Activated CD4-positive, CD25-positive, alpha-beta regulatory T cell treated with anti-CD3 and anti-CD28 coated beads, Interleukin-2, amount 50 U/mL, for 72 hours (primary cell): ENCODE measurements around the gene EFCAB5.
"Not testable (repeated sequence)": the region's sequence is repeated elsewhere in the genome, so short reads cannot be mapped to it uniquely, and the experiment has no call there.

Experiments
- DNase-seq: peaks from one replicate; pipeline ENCODE4 v3.0.0; 2021

EFCAB5 gene

GRCh38 chr17:29941334-29941733 lies at the start of gene EFCAB5:
Gene EFCAB5, plus strand, starts transcription at chr17:29941634. Its CDS starts 163 bp downstream, at chr17:29941797.
- no peak for DNase-seq

DNA sequence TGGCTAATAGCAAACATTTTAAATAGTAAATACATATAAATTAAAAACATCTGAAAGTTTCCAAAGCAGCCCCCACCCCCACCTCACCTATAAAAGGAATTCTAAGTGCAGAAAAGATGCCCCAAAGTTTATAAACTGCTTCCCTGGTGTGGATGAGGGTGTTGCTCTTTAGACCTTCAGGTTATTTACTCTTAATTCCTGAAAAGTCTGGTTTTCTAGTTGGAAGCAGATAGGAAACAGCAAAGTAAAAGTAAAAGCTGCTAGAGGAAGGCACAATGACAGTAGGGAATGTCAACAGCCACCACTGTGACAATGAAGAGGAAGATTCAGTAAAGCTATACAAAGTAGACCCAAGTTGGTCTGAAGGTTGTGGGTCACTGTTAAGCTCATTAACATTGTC lies 49.2 kb upstream of the EFCAB5 start:
- DNase-seq = no peak

DNA sequence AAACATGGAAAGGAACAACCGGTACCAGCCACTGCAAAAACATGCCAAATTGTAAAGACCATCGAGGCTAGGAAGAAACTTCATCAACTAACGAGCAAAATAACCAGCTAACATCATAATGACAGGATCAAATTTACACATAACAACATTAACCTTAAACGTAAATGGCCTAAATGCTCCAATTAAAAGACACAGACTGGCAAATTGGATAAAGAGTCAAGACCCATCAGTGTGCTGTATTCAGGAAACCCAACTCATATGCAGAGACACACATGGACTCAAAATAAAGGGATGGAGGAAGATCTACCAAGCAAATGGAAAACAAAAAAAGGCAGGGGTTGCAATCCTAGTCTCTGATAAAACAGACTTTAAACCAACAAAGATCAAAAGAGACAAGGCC lies 44.3 kb upstream of the EFCAB5 start:
- not testable (repeated sequence) for DNase-seq

DNA sequence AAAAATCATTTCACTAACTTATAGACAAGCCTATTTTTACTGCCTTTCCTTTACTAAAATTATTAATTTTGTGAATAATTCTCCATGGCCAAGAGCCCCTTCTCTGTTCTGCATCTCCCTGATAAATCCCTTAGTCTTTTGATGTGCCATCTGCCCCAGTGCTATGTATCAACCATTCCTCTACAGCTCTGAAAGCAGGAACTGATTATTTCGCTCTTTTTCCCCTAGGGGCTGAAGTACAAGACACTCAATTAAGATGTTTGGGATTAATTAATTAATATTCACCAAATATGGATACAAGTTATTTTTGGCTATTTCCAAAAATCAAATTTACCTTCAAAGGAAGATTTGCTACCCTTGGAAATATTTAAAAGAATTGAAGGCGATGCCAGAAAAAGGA lies 38.0 kb upstream of the EFCAB5 start:
- no peak for DNase-seq

GRCh38 chr17:29905086-29905878 lies 36.2 kb upstream of the EFCAB5 start:
- no peak for DNase-seq

DNA sequence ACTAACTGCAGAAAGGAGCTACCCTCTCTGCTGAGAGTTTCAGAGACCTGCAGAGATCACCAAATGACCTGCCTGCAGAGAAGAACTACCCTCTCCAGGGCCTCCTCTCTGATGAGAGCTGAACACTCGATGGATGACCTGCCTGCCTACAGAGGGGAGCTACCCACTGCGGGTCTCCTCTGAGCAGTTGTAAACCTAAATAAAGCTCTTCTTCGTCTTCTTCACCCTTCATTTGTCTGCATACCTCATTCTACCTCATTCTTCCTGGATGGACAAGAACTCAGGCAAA lies 35.6 kb upstream of the EFCAB5 start:
- no peak for DNase-seq

GRCh38 chr17:29906969-29907368 lies 34.5 kb upstream of the EFCAB5 start:
- DNase-seq = no peak

GRCh38 chr17:29909236-29910003 lies 32.0 kb upstream of the EFCAB5 start:
- no peak for DNase-seq

DNA sequence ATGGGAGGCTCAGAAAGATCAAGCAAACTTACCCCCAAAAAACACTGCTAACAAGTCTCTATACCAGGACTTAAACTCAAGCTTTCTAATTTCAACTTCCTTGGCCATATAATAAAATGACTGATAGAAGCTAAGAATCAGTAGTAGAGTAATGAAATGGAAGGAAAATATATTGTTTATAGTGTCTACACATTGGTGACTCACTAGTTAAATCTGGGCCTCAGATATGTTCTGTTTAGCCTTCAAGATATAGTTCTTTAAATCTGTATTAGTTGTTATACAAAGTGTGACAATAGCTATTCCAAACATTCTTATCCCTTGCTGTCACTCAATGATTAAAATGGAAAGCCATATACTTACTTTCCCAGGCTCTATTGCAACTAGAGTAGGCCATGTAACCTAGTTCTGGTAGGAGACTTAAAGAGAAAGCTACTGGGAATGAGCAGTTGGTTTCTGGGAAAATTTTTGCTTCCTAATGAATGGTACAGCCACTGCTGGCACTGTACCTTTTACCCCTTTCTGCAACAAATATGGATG lies 29.7 kb upstream of the EFCAB5 start:
- no peak for DNase-seq

DNA sequence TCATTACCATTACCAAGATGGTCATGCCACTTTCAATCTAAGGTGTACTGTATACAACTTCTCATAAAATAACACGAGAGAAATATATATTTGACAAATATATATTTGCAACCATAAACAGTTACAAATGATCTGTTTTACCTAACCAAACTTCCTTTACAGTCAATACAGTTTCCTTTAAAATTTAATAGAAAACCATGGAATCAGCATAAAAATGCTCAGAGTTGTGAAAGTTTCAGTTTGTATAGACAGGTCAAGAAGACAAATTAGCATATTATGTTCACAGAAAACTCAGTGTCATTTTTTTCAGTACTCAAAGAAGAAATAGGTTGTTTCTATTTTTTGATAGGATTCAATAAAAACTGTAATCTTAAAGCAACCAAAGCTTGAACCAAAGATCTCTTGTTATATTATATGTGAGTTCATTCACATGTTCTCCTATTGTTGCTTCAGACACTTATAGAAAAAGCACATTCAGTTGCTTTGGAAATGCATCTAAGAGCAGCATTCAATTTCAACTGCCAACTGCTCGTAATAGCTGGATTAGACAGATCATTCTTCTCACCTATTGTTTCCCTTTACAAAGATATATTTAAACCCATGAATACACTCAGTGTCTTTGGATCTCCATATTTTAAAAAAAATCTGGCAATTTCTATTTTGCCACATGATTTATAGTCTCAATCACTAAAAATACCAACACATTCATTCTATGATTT lies 26.5 kb upstream of the EFCAB5 start:
- no peak for DNase-seq

- DNase-seq = no peak
These were observed 23.4 kb upstream of the EFCAB5 start for GRCh38 chr17:29918016-29918415.

GRCh38 chr17:29918922-29919856 lies 22.2 kb upstream of the EFCAB5 start:
- DNase-seq = no peak

DNA sequence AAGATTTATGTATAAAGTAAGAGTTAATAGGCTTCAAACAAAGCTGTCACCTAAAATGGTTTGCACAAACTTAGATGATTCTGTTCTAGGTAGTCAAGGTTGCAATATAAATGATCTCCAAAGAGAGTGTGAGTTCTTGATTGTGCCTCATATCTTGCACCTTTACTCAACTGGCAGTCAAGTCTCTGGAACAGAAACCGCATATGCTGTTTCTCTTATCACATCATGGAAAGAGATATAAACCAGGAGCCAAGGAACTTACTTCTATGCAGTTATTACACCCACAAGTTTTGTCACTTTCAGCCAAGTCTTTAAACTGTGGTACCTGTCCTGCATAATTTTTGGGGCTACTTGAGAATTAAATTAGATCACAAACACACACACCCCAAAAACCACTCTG lies 16.6 kb upstream of the EFCAB5 start:
- no peak for DNase-seq

DNA sequence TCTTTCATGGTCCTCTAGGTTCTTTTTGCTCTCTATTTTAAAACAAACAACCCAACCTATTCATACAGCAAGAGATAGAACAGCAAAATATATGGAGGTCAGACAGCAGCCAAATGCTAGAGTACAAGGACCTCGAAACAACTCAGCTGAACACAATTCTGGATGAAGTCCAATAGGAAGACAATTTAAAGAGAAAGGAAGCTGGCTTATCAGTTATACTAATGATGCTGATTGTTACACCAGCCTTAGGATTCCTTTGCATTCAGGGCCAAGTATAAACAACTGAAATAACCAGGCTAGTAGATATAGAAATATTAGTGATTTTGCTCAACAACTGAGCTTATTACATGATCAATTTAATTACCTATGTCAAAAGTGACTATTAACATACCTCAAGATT lies 13.9 kb upstream of the EFCAB5 start:
- DNase-seq = no peak

DNA sequence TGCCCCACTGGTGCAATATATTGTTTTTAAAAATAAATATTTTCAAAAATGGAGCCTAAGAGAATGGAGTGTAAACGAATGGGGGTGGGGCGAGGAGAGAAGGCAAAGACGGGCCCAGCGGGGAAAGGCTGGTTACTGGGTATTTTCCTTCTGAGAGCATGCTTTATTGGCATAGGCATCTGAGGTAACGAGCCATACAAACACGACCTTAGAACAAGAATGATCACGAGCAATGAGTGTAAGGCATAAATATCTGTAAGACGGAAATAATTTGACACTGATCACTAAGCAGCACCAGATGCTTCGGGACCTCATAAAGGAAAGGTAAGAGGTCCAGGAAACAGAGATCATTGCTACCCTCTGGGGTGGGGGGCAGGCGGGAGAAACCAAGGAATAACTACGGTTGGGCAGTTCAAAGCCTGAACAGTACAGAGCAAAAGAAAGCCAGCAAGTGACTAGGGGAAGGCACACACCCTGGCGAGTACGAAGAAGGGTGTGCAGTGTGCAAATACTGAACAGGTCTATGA lies 12.4 kb upstream of the EFCAB5 start:
- DNase-seq = no peak

DNA sequence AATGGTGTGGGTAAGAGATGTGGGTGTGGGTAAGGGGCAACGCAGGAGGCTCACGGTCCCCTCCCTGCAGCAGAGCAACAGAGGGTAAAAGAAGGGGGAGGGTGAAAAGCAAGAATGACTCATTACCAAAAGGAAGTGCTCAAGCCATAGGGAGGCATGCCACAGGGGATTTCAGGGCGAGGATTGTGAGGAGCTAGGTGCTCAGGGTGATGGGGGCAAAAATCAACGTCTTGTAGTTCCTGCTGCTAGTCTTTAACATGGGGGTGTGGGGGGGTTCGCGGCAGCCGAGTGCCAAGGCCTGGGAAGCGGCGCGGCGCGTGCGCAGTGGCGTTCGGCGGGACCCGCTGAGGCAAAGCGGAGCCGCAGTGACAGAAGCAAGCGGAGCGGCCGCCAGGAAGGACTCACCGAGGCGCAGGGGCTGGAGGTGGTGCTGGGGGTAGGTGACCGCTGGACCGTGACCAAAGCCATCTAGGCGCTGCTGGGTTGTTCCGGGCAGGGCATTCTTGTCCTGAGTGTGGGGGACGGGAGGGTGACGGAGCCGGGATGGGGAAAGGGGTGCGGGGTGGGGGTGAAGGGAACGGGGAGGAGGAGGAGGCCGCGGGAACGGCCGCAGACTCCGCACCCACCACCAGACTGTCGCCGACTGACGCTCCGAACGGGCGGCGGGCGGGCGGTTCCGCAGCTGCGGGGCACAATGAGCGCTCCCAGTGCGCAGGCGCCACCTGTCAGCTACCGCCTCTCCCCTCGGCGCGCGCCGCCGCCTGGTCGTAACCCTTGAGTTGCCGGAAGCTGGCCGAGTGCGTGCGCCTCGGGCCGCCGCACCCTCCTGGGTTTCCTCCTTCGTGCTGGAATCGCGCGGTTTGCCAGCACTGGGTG lies 11.7 kb upstream of the EFCAB5 start, which contains the start of gene SSH2:
SSH2 (minus strand) TSS at position 696 of the 876 bp plus-strand sequence; CDS start at position 468, 228 bp downstream.
- DNase-seq = peak; percentile 85

- no peak for DNase-seq
These were observed 10.9 kb upstream of the EFCAB5 start for GRCh38 chr17:29930409-29931010.

GRCh38 chr17:29931231-29931932 lies 10.1 kb upstream of the EFCAB5 start:
- DNase-seq = peak; percentile 55

DNA sequence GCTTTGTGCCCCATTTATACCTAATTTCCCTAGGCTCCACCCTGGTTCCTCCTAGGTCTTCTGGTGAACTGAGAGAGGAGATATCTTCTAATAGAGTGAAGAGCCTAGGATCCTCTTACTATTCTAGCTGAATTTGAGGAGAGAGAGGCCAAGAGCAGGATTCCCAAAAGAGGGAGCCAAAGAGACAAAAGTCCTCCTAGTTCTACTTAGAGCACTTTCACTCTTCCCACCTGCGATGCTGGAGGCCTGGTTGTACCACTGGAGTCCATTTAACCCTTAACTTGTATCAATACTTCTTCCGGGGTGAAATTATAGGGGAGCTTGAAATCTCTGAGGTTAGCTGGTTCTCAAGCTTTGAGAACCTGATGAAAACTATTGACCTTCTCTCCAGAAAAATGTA lies 8.1 kb upstream of the EFCAB5 start:
- DNase-seq = no peak

GRCh38 chr17:29935909-29936308 lies 5.5 kb upstream of the EFCAB5 start:
- DNase-seq = not testable (repeated sequence)
